GM19035 (cell line): ENCODE measurements around the gene SLC35F3.
"Not testable (repeated sequence)": the region's sequence is repeated elsewhere in the genome, so short reads cannot be mapped to it uniquely, and the experiment has no call there.

ENCODE experiments used
- ATAC-seq: cut with Tn5 transposase; IDR thresholded peaks from one replicate; pipeline ENCODE4 v1.9.1; 2021; ENCODE audit not compliant: unreplicated experiment

SLC35F3 gene

GRCh38 chr1:234277161-234277868 lies 372.8 kb downstream of the SLC35F3 start:
- no peak for ATAC-seq

GRCh38 chr1:234279021-234279420 lies 374.5 kb downstream of the SLC35F3 start:
- no peak for ATAC-seq

DNA sequence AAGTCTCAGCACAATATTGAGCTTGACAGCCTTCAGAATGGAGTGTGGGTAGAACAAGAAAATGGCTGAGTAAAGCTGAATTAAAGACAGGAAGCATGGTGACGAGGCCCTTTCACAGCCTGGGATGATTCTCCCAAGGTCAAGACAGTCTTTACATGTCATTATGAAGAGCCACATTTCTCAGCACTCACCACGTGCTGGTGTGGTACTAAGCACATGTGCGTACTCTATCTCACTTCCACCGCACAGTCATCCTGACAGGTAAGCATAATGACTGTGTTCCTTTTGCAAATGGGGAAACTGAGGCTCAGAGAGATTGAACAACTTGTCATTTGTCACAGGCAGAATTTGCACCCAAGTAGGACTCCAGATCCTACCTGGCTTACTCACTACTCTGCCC lies 376.0 kb downstream of the SLC35F3 start:
- ATAC-seq, result no peak

- ATAC-seq, result no peak
Measured at GRCh38 chr1:234281826-234282489, 377.5 kb downstream of the SLC35F3 start.

GRCh38 chr1:234286206-234286605 lies 381.7 kb downstream of the SLC35F3 start:
- ATAC-seq, result no peak

DNA sequence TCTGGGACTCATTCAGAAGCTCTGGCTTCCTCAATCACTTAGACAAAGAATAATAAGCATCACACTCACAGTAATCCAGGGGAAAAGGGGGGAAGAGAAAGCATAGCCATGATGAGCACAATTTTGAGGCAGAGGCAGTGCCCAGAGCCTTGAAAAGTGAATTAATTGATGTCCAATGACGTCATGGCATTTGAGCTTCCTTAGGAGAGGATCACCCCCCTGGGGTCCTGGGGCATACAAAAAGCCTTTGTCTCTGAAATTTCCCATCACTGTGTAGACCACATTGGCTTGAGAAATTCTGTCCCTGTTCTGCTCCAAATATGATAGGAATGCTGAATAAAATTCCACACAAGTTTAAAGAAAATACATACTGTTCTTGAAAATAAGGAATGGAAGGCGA lies 384.5 kb downstream of the SLC35F3 start:
- no peak for ATAC-seq

DNA sequence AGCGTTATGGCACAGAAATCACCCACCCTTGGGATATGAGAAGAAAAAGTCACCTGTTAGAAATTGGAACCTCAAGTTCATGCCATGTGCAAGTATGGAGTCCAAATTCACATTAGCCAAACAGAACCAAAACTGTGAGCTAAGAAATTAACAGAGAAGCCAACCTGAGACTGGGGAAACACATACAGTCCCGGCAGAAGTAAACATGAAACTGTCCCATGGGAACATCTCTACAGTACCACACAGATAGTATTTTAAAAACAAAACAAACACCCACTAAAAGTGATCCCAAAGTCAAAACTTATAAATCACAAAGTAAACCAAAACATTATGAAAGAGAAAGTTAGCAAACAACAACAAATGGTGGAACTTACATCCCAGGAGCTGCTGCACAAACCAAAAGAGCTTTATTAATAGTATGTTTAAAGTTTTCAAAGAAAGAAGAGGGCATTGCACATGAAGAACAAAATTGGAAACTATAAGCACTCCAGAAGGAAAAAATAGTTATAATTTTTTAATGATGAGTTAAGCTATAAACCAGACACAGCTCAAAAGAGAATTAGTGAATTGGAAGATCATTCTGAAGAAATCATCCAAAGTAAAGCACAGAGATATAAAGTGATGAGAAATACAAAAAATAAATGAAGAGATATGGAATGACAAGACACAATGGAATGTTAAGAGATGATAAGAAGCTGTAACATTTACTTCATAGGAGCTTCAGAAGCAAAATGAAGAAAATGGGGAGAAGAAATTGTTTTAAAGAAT lies 385.2 kb downstream of the SLC35F3 start:
- no peak for ATAC-seq

DNA sequence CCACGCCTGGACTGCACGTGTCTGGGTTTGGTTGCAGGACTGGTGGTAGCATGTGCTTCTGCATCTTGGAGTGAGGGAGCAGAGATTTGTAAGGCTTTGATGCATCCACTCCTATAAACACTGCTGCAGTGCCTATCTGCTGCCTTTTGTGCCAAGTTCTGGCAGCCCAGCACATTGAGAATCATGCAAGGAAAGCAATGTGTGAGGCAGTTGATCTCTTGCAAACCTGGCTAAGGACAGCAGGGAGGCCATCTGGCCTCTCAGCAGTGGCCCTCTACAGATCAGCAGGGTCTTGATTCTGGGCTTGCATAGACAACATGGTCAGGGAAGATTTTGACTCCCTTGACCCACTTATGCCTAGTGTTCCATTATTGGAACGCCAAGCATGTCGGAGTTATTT lies 387.5 kb downstream of the SLC35F3 start:
- ATAC-seq, result no peak

DNA sequence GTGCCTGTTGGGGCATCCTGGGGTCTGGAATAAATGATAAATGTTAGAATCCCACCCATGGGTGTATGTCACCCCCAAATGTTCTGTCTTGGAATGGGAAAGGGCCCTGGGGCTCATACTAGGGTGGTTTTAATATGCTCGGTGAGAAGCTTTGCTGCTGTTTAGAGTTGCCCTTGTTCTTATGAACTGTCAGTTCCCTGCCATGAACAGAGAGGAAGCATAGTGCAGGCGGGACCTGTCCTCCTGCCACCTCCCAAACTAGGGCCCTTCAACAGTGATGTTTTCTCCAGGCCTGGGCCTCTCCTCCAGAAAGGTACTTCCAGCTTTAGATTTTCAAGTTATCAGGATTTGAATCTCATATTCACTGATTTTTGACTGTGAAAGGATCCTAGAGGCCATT lies 388.1 kb downstream of the SLC35F3 start:
- ATAC-seq, result no peak

- ATAC-seq, result no peak
Measured at GRCh38 chr1:234294109-234294817, 389.8 kb downstream of the SLC35F3 start.

DNA sequence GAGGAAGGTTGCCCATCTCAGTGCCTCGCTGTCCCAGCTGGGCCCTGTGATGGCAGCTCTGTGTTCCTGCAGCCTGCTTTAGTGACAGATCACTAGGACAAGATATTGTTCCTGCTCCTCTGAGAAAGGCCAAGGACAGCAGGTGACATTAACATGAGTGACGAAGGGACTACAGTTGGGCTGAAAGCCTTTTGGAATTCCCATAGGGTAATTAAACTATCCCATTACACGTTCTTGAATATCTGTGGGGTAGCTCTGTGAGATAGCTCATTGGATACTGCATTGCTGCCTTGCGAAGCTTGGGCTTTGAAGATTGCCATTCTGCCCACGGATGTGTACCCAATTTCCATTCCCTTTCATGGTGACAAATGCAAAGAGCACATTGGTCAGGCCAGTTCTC lies 390.6 kb downstream of the SLC35F3 start:
- no peak for ATAC-seq

- ATAC-seq, result no peak
Measured at GRCh38 chr1:234295626-234296025, 391.1 kb downstream of the SLC35F3 start.

- no peak for ATAC-seq
Measured at GRCh38 chr1:234296496-234296895, 392.0 kb downstream of the SLC35F3 start.

DNA sequence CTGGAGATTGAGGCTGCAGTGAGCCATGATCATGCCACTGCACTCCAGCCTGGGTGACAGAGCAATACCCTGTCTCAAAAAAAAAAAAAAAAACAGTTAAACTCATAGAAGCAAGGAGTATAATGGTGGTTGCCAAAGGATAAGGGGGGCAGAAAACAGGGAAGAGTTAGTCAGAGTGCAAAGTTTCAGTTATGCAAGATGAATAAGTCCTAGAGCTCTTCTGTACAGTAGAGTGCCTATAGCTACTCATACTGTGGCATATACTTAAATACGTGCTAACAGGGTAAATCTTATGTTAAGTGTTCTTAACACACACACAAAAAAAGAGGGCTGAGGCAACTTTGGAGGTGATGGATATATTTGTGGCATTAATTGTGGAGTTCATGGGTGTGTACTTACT lies 393.2 kb downstream of the SLC35F3 start:
- no peak for ATAC-seq

GRCh38 chr1:234300096-234300495 lies 395.6 kb downstream of the SLC35F3 start:
- ATAC-seq, result no peak

DNA sequence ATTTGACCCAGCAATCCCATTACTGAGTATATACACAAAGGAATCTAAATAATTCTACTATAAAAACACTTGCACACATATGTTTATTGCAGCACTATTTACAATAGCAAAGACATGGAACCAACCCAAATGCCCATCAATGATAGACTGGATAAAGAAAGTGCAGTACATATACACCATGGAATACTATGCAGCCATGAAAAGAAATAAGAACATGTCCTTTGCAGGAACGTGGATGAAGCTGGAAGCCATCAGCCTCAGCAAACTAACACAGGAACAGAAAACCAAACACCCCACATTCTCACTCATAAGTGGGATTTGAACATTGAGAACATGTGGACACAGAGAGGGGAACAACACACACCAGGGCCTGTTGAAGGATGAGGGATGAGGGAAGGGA lies 397.2 kb downstream of the SLC35F3 start:
- ATAC-seq, result not testable (repeated sequence)

GRCh38 chr1:234302354-234302962 lies 398.0 kb downstream of the SLC35F3 start:
- ATAC-seq, result no peak

- ATAC-seq, result no peak
Measured at GRCh38 chr1:234303231-234303630, 398.8 kb downstream of the SLC35F3 start.

DNA sequence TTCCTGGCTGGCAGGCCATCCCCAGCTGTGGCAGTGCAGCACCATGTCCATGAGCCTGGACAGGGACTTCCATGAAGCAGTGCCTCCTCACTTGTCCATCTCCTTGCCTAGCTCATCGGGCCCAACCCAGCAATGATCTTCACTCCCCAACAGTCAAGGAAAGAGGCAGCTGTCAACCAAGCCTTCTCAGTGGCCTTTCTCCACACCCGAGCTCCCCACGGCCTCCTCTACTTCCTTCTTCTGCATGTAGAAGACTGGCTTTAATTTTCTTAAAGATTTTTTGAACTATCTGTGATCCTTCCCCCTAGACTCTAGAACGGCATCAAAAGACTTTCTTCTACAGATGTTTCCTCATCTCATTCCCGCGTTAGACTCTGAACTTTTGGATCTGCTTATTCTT lies 403.2 kb downstream of the SLC35F3 start:
- no peak for ATAC-seq

DNA sequence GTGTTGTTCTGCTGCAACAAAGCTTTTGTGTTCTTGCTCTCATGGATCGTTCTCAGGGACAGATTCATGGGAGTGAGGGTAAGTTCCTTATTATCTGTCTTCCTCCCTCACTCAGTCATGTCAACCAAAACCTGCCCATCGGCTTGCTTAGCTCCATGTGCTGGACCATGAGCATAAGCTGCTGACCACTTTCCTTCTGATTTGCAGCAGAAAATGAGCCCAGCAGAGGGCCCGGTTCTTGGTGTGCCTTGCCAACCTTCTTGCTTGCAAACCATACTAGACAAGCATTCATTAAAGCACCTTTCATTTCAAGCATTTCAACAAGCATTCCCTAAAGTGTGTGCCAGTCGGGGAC lies 404.7 kb downstream of the SLC35F3 start:
- no peak for ATAC-seq
